ENCODE measurements around the gene USP46. TPM values are rescaled to one million over a fixed set of nuclear protein-coding genes. Genes with fewer than 3 reads are reported as not detected.

USP46 gene, protein sequence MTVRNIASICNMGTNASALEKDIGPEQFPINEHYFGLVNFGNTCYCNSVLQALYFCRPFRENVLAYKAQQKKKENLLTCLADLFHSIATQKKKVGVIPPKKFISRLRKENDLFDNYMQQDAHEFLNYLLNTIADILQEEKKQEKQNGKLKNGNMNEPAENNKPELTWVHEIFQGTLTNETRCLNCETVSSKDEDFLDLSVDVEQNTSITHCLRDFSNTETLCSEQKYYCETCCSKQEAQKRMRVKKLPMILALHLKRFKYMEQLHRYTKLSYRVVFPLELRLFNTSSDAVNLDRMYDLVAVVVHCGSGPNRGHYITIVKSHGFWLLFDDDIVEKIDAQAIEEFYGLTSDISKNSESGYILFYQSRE
- total RNA-seq (10 to 100 TPM; 12.1 to 37.5 (median 21.0) TPM), polyA plus RNA-seq (10 to 100 TPM in 1 of 3 donors, 1 to 10 TPM in 2; 1.9 to 19.1 (median 3.3) TPM)
- long read RNA-seq, donor 1, full-length matches to known transcripts: 6 of 6 reads
- long read RNA-seq, donor 1, partial matches to known transcripts: 0 of 6 reads
- long read RNA-seq, donor 1, other reads (novel, unspliced or antisense): 0 of 6 reads
- long read RNA-seq, donor 2, full-length matches to known transcripts: 1 of 1 reads
- long read RNA-seq, donor 2, partial matches to known transcripts: 0 of 1 reads
- long read RNA-seq, donor 2, other reads (novel, unspliced or antisense): 0 of 1 reads
- long read RNA-seq, donor 3, full-length matches to known transcripts: 1 of 1 reads
- long read RNA-seq, donor 3, partial matches to known transcripts: 0 of 1 reads
- long read RNA-seq, donor 3, other reads (novel, unspliced or antisense): 0 of 1 reads
- long read RNA-seq, donor 4, full-length matches to known transcripts: 4 of 10 reads
- long read RNA-seq, donor 4, partial matches to known transcripts: 5 of 10 reads
- long read RNA-seq, donor 4, other reads (novel, unspliced or antisense): 1 of 10 reads
- long read RNA-seq, donor 5, full-length matches to known transcripts: 36 of 42 reads
- long read RNA-seq, donor 5, partial matches to known transcripts: 0 of 42 reads
- long read RNA-seq, donor 5, other reads (novel, unspliced or antisense): 6 of 42 reads
- long read RNA-seq, donor 6, full-length matches to known transcripts: 2 of 9 reads
- long read RNA-seq, donor 6, partial matches to known transcripts: 4 of 9 reads
- long read RNA-seq, donor 6, other reads (novel, unspliced or antisense): 3 of 9 reads
- long read RNA-seq, donor 7, partial matches to known transcripts: 0 of 8 reads
- long read RNA-seq, donor 7, other reads (novel, unspliced or antisense): 8 of 8 reads
- long read RNA-seq, donor 8, full-length matches to known transcripts: 5 of 5 reads
- long read RNA-seq, donor 8, partial matches to known transcripts: 0 of 5 reads
- long read RNA-seq, donor 8, other reads (novel, unspliced or antisense): 0 of 5 reads
- long read RNA-seq, donor 9, full-length matches to known transcripts: 4 of 4 reads
- long read RNA-seq, donor 9, partial matches to known transcripts: 0 of 4 reads
- long read RNA-seq, donor 9, other reads (novel, unspliced or antisense): 0 of 4 reads
- long read RNA-seq, donor 10, full-length matches to known transcripts: 1 of 1 reads
- long read RNA-seq, donor 10, partial matches to known transcripts: 0 of 1 reads
- long read RNA-seq, donor 10, other reads (novel, unspliced or antisense): 0 of 1 reads

DNA sequence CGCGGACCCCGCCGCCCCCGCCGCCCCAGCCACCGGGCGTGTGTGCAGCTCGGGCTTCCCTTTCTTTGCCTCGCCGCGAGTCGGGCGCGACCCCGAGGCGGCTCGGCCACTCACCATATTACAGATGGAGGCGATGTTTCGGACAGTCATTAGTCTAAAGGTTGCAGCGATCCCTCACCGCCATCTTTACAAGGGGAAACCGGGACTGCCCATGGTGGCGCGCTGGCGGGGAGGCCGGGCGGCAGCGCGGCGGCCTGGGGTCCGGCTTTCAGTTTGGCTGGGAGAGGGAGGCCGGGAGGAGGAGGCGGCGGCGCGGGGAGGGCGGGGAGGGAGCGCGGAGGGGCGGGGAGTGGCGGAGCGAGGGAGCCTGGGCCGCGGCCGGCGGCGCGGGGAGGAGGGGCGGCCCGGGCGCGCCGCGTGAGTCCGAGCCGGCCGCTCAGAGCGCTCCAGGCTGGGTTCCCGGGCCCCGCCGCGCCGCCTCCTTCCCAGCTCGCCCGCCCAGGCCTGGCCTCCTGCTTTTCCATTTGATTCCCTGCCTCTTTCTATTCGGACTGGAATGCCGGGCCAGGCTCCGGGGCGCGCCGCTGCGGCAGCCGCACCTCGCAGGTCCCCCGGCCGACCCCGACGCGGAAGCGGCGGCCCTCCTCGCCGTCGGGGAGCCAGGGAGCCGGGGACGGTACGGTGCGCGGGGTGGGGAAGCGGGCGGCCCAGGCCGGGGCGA lies at the start of gene USP46:
Gene USP46, minus strand, starts transcription at position 301 of the 721 bp plus-strand sequence. Its CDS starts 151 bp downstream, at position 150.
- Histone ChIP-seq H3K27ac (peak within 1 kb of the TSS; percentile 81 to 97 (median 93)), H3K27me3 (no peaks in the 10 kb centered on the region), H3K4me1 (replicated peaks in 1 of 2) (peaks cover 11 to 29% of the 10 kb centered on the region in 2 donors), H3K4me3 (peak within 1 kb of the TSS; percentile 56 to 99 (median 70)), H3K9me3 (replicated peaks in 1 of 3) (no peaks in the 10 kb centered on the region), H3K36me3 (replicated peaks in 1 of 2) (no peaks in the 10 kb centered on the region)
- intact Hi-C loops (cut with DNase I): loop anchor here in 1 of 2 donors (10.0 kb wide), 1 partner anchor 54 kb away; no protein-coding TSS in a partner anchor
- TF ChIP-seq POLR2A (IDR thresholded peaks at IDR 0.05): peak in 1 of 2 donors; percentile 82
- TF ChIP-seq, protein P1, sequence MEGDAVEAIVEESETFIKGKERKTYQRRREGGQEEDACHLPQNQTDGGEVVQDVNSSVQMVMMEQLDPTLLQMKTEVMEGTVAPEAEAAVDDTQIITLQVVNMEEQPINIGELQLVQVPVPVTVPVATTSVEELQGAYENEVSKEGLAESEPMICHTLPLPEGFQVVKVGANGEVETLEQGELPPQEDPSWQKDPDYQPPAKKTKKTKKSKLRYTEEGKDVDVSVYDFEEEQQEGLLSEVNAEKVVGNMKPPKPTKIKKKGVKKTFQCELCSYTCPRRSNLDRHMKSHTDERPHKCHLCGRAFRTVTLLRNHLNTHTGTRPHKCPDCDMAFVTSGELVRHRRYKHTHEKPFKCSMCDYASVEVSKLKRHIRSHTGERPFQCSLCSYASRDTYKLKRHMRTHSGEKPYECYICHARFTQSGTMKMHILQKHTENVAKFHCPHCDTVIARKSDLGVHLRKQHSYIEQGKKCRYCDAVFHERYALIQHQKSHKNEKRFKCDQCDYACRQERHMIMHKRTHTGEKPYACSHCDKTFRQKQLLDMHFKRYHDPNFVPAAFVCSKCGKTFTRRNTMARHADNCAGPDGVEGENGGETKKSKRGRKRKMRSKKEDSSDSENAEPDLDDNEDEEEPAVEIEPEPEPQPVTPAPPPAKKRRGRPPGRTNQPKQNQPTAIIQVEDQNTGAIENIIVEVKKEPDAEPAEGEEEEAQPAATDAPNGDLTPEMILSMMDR (IDR thresholded peaks at IDR 0.05): no peak
- DNase-seq: peak; percentile 80 to 83 (median 81)
- 0 to 2% (median 1%) methylated on average over 18 to 94 of the region's 94 CpGs for WGBS, 4 donors

DNA sequence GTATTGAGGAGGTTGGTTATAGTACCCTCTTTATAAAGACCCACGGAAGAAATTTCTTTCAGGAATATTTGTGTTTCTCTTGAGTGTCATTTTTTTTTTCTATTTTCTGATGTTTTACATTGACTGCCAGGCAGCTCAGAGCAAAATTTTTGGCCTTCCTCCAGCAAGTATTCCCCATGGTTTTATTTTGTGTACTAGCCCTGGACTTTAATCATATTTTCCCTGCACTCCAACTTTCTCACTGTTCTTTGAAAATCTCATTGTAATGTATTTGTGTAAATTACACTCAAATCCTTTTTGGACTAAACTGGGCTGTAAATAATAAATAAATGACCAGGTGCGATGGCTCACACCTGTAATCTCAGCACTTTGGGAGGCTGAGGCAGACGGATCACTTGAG lies 45.6 kb upstream of the USP46 start:
- no peaks in the 10 kb centered on the region for H3K9me3 ChIP-seq (replicated peaks in 1 of 3)
- TF ChIP-seq, protein P1 (IDR thresholded peaks at IDR 0.05): no peak
- no peak for TF ChIP-seq POLR2A (IDR thresholded peaks at IDR 0.05)
- no peaks in the 10 kb centered on the region for H3K27me3 ChIP-seq
- 73 to 83% (median 75%) methylated on average over 3 of the region's 3 CpGs for WGBS, 4 donors
- no peak overlapping the region for H3K27ac ChIP-seq
- H3K4me3 ChIP-seq: no peak overlapping the region
- H3K4me1 ChIP-seq (replicated peaks in 1 of 2): no peaks in the 10 kb centered on the region
- intact Hi-C loops (cut with DNase I): no loop called here
- DNase-seq: no peak
- no peaks in the 10 kb centered on the region for H3K36me3 ChIP-seq (replicated peaks in 1 of 2)

DNA sequence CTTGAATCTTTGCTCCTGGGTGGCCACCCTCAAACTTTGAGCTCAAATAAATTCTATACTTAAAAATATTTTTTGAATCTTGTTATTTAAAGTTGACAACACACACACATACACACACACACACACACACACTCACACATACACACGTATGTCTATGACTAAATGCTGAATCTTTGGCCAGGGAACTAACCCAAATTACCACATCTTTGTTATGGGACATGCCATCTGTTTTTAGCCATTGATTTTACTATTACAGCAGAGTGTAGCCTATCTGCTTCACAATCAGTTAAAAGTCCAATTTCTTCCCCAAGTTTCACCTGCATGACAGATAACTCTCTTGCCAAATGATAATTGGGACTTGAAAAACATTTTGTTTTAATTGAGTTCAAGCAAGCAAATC lies 45.0 kb upstream of the USP46 start:
- Histone ChIP-seq H3K27ac (no peak overlapping the region), H3K36me3 (replicated peaks in 1 of 2) (no peaks in the 10 kb centered on the region), H3K27me3 (no peaks in the 10 kb centered on the region), H3K4me1 (replicated peaks in 1 of 2) (no peaks in the 10 kb centered on the region), H3K4me3 (no peak overlapping the region), H3K9me3 (replicated peaks in 1 of 3) (no peaks in the 10 kb centered on the region)
- TF ChIP-seq, protein P1 (IDR thresholded peaks at IDR 0.05): no peak
- no peak for TF ChIP-seq POLR2A (IDR thresholded peaks at IDR 0.05)
- DNase-seq: no peak
- WGBS, 4 donors: 22 to 41% (median 40%) methylated on average over 1 of the region's 1 CpG
- intact Hi-C loops (cut with DNase I): no loop called here

All from adrenal gland (tissue), 19 donors.